ENCODE data around the gene AMN. TPM values are rescaled to one million over a fixed set of nuclear protein-coding genes. Genes with fewer than 3 reads are reported as not detected.
A peak's percentile ranks its signal among the peaks of the same experiment; 100 is the strongest.

Gene AMN
- total RNA-seq, 1 donor from 2014 or later: 11.8 TPM

DNA sequence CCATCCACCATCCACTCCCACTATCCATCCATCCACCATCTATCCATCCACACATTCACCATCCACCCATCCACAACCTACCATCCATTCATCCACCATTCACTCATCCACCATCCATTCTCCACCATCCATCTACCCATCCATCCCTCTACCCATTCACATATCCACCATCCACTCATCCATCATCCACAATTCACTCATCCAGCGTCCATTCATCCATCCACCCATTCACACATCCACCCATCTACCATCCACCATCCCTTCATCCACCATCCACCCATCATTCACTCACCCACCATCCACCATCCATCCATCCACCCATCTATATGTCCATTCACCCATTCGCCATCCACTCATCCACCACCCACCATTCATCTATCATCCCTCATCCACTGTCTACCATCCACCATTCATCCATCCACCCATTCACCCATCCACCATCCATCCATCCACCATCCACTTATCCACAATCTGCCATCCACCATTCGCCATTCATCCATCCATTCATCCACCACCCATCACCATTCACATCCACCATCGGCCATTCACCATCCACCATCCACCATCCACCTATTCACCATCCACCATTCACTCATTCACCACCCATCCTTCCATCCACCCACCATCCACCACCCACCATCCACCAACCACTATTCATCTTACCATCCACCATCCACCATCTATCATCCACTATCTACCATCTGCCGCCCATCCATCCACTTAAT, 2.0 kb upstream of the AMN start:
- no peak for TF ChIP-seq POLR2A (IDR thresholded peaks at IDR 0.05)
- TF ChIP-seq, protein P1, sequence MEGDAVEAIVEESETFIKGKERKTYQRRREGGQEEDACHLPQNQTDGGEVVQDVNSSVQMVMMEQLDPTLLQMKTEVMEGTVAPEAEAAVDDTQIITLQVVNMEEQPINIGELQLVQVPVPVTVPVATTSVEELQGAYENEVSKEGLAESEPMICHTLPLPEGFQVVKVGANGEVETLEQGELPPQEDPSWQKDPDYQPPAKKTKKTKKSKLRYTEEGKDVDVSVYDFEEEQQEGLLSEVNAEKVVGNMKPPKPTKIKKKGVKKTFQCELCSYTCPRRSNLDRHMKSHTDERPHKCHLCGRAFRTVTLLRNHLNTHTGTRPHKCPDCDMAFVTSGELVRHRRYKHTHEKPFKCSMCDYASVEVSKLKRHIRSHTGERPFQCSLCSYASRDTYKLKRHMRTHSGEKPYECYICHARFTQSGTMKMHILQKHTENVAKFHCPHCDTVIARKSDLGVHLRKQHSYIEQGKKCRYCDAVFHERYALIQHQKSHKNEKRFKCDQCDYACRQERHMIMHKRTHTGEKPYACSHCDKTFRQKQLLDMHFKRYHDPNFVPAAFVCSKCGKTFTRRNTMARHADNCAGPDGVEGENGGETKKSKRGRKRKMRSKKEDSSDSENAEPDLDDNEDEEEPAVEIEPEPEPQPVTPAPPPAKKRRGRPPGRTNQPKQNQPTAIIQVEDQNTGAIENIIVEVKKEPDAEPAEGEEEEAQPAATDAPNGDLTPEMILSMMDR (IDR thresholded peaks at IDR 0.05): no peak
- no peak for TF ChIP-seq POLR2AphosphoS5 (IDR thresholded peaks at IDR 0.05; ENCODE audit: insufficient read depth in 1 of 2, low read depth in 1 of 2)
- Histone ChIP-seq H3K9me3 (no peaks in the 10 kb centered on the region), H3K36me3 (no peaks in the 10 kb centered on the region), H3K4me1 (peaks cover 17% of the 10 kb centered on the region), H3K27me3 (no peaks in the 10 kb centered on the region), H3K27ac (no peak overlapping the region), H3K4me3 (no peak overlapping the region)
- intact Hi-C loops (cut with DNase I): loop anchor here (10.0 kb wide), 1 partner anchor 226 kb away; no protein-coding TSS in a partner anchor
- no peak for DNase-seq (ENCODE audit: extremely low spot score in 2 of 2)

DNA sequence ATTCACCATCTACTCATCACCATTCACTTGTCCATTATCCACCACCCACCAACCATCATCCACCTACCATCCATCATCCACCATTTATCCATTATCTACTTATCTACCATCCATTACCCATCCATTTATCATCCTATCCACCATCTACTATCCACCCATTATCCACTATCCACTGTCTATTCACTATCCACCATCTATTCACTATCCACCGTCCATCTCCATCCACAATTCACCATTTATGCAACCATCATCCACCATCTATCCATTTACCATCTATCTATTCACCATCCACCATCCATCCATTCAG, 1.5 kb upstream of the AMN start:
- intact Hi-C loops (cut with DNase I): loop anchor here (10.0 kb wide), 1 partner anchor 226 kb away; no protein-coding TSS in a partner anchor
- Histone ChIP-seq H3K4me3 (no peak overlapping the region), H3K36me3 (no peaks in the 10 kb centered on the region), H3K4me1 (peaks cover 17% of the 10 kb centered on the region), H3K27me3 (no peaks in the 10 kb centered on the region), H3K27ac (no peak overlapping the region), H3K9me3 (no peaks in the 10 kb centered on the region)
- no peak for TF ChIP-seq POLR2AphosphoS5 (IDR thresholded peaks at IDR 0.05; ENCODE audit: insufficient read depth in 1 of 2, low read depth in 1 of 2)
- TF ChIP-seq, protein P1 (IDR thresholded peaks at IDR 0.05): no peak
- TF ChIP-seq POLR2A (IDR thresholded peaks at IDR 0.05): no peak
- no peak for DNase-seq (ENCODE audit: extremely low spot score in 2 of 2)

DNA sequence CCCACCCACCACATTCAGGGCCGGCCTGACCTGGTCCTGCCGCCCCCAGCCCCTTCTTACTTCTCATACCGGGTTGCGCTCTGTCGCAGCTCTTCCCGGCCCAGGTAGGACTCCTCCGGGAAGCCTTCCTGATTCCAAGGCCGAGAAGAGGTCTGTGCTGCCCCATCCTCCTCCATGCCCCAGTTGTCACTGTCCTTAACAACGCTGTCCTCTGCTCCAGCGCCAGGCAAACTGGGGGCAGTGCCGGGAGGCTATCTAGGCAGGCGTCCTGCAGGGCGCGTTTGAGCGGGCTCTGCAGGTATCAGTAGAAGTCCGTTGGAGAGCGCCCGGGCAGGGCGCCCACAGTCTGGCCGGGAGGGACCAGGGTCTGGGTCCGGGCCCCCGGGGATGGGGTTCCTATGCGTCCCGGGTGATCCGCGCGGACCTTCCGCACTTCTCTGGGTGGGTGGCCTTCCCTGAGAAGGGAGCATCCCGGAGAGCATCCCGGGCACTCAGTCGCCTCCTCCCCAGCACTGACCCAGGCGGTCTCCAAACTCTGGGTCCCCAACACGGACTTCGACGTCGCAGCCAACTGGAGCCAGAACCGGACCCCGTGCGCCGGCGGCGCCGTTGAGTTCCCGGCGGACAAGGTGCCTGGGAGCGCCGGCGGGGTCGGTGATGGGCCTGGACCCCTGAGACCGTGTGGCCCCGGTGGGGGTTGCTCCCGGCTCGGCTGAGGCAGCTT, 900 bp downstream of the AMN start:
- H3K36me3 ChIP-seq: no peaks in the 10 kb centered on the region
- H3K4me1 ChIP-seq: peaks cover 26% of the 10 kb centered on the region
- TF ChIP-seq, protein P1 (IDR thresholded peaks at IDR 0.05): no peak
- TF ChIP-seq POLR2AphosphoS5 (IDR thresholded peaks at IDR 0.05; ENCODE audit: insufficient read depth in 1 of 2, low read depth in 1 of 2) (no peak), POLR2A (IDR thresholded peaks at IDR 0.05) (no peak)
- no peak overlapping the region for H3K27ac ChIP-seq
- no peak for DNase-seq (ENCODE audit: extremely low spot score in 2 of 2)
- H3K9me3 ChIP-seq: no peaks in the 10 kb centered on the region
- no peaks in the 10 kb centered on the region for H3K27me3 ChIP-seq
- intact Hi-C loops (cut with DNase I): loop anchor here (10.0 kb wide), 1 partner anchor 229 kb away; no protein-coding TSS in a partner anchor
- H3K4me3 ChIP-seq: peak overlapping the region; percentile 13 to 15

DNA sequence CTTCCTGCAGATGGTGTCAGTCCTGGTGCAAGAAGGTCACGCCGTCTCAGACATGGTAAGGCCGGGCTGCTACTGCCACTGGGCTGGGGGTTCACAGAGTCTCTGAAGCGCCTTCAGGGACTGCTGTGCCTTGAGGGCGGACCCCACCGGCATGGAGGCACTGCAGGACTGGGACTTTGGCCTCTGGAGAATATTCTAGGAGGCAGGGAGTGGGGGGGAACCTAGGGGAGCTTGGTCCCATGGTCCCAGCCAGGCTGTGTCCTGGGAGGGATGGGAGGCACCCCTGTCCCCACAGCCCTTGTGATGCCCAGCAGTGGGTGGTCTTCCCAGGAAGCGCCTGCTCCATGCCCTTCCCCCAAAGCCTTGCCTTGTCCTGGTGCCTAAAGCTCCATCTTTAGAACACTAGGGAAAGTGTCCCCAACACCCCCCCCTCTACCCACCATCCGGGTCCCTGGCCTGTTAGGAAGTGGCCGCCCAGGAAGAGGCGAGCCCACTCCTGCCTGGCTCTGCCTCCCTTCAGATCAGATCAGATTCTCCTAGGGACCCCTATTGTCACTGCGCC, 1.5 kb downstream of the AMN start:
- TF ChIP-seq, protein P1 (IDR thresholded peaks at IDR 0.05): no peak
- no peak for TF ChIP-seq POLR2AphosphoS5 (IDR thresholded peaks at IDR 0.05; ENCODE audit: insufficient read depth in 1 of 2, low read depth in 1 of 2)
- no peak for DNase-seq (ENCODE audit: extremely low spot score in 2 of 2)
- Histone ChIP-seq H3K27ac (no peak overlapping the region), H3K36me3 (no peaks in the 10 kb centered on the region), H3K9me3 (no peaks in the 10 kb centered on the region), H3K27me3 (no peaks in the 10 kb centered on the region), H3K4me1 (peaks cover 33% of the 10 kb centered on the region), H3K4me3 (no peak overlapping the region)
- intact Hi-C loops (cut with DNase I): loop anchor here (10.0 kb wide), 1 partner anchor 229 kb away; no protein-coding TSS in a partner anchor
